ENCODE results near the gene PIP5K1A.
A peak's percentile ranks its signal among the peaks of the same experiment; 100 is the strongest.
"Not testable (repeated sequence)": the region's sequence is repeated elsewhere in the genome, so short reads cannot be mapped to it uniquely, and the experiment has no call there.

PIP5K1A gene

DNA sequence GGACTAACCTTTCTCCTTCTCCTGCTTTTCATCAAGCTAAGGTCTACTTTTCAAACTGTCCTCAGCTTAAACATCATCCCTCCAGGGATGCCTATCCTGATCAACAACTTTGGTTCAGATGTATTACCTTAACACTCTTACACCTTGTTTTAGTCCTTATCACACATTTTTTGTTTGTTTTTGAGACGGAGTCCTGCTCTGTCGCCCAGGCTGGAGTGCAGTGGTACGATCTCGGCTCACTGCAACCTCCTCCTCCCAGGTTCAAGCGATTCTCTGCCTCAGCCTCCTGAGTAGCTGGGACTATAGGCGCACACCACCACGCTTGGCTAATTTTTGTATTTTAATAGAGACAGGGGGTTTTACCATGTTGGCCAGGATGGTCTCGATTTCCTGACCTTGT, 9.7 kb upstream of the PIP5K1A start:
- DNase-seq; in situ Hi-C loops (cut with MboI; ENCODE audit: low pct_unique_long_range_greater_than_20kb, low sequenced_read_pairs): not testable (repeated sequence)

DNA sequence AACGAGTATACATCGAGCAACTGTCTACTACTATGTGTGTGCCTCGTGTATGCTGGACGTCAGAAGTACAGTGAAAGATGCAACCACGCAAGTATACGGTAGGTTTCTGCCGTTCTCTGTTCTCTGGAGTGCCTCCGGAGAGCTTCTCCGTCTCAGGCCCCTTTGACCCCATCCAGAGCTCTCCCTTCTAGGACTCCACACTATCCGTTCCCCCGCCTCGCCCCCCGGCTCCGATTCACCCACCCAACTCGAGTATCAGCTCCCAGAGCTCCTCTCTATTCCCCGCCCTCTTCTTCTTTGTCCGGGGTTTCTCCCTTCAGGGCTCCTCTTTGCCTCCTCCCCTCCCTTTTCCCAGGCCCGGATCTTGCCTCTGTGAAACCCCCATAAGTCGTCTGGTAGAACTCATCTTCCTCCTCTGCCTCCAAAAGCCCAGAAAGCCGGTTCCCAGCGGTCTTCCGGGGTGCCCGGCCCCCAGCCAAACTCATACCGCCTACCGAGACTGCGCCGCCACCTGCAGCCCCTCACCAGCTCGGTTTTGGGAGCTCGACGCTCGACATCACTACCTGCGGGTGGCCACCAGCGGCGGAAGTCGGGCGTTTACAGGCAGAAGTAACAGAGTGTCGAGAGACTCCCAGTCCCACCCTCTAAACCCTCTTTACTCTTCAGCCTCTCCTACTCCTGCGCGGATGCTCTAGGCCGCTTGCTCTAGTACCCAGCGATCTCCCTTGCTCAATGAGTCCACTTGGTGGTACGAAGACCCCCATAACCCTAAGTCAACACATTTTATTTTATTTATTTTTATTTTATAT, 8.5 kb upstream of the PIP5K1A start, which contains the start of gene VPS72:
Gene VPS72 (minus strand): TSS at position 561 of the 809 bp plus-strand sequence. CDS start 76 bp downstream, at position 485.
- peak; percentile 92 for DNase-seq
- in situ Hi-C loops (cut with MboI; ENCODE audit: low pct_unique_long_range_greater_than_20kb, low sequenced_read_pairs), result no loop called here

DNA sequence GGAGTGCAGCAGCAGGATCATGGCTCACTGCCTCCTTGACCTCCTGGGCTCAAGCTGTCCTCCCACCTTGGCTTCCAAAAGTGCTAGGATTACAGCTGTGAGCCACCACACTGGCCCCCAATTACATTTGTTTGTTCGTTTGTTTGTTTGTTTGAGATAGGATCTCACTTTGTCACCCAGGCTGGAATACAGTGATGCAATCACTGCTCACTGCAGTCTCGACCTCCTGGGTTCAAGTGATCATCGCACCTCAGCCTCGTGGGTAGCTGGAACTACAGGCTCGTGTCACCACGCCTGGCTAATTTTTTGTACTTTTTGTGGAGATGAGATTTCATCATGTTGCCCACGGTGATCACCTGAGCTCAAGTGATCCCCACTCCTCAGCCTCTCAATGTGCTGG, 6.3 kb upstream of the PIP5K1A start:
- DNase-seq, result no peak
- in situ Hi-C loops (cut with MboI; ENCODE audit: low pct_unique_long_range_greater_than_20kb, low sequenced_read_pairs), result no loop called here

DNA sequence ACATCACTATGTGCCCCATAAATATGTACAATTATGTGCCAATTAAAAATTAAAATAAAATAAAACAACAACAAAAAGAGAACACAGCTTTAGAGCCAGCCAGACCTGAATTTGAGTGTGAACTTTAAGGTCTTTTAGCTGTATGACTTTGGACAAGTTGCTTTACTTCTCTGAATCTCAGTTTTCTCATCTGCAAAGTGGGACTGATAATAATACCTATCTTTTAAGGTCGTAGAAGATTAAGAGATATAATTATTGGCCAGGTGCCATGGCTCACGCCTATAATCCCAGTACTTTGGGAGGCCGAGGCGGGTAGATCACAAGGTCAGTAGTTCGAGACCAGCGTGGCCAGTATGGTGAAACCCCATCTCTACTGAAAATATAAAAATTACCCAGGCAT, 5.0 kb upstream of the PIP5K1A start:
- no peak for DNase-seq
- in situ Hi-C loops (cut with MboI; ENCODE audit: low pct_unique_long_range_greater_than_20kb, low sequenced_read_pairs), result no loop called here

DNA sequence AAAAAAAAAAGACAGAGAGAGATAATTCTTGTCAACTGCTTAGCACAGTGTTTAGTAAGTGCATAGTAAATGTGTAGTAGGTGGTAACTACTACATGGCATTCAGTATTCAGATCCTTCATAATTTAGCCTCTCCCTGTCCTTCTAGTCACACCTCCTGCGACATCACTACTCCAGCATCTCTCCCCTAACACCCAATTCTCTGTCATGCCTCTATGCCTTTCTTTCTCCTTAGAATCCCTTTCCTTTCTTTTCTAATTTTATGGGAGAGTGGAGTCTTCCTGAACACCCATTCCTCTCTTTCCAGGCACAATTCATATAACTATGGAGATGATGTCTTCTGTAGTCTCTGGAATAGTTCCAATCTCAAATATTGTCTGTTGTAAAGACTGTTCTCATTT, 4.5 kb upstream of the PIP5K1A start:
- no peak for DNase-seq
- in situ Hi-C loops (cut with MboI; ENCODE audit: low pct_unique_long_range_greater_than_20kb, low sequenced_read_pairs), result no loop called here

DNA sequence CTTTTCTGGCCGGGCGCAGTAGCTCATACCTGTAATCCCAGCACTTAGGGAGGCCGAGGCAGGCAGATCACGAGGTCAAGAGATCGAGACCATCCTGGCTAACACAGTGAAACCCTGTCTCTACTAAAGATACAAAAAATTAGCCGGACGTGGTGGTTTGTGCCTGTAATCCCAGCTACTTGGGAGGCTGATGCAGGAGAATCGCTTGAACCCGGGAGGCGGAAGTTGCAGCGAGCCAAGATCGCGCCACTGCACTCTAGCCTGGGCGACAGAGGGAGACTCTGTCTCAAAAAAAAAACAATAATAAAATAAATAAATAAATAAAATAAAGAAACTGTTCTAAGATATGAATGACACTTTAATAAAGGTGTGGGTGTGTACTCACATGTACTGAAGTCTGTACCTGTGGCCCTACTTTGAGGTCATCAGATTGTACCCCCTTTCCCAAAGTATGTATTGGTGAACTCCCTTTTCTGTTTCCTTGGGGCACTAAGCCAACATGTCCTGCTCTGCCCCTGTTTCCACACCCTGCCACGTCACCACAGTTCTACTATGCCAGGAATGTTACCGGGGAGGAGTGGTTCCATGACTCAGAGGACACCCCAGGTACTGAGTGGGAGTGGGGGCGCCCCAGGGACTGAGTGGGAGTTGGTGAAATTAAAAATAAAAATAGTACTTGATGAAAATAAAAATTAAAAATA, 3.3 kb upstream of the PIP5K1A start:
- in situ Hi-C loops (cut with MboI; ENCODE audit: low pct_unique_long_range_greater_than_20kb, low sequenced_read_pairs); DNase-seq: not testable (repeated sequence)

DNA sequence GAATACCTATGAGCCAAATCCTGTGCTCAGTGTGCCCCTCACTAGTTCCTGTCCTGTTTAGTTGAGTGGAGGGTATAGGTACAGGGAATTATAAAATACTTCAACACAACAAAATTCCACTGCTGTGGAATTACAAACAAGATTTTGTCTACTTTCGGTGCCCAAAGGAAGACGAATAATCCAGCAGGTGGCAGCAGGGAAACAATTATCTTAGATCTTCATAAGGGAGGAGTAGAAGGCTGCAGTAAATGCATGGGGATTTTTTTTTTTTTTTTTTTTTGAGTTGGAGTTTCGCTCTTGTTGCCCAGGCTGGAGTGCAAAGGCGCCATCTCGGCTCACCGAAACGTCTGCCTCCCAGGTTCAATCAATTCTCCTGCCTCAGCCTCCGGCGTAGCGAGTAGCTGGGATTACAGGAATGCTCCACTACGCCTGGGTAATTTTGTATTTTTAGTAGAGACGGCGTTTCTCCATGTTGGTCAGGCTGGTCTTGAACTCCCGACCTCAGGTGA, 2.0 kb upstream of the PIP5K1A start:
- in situ Hi-C loops (cut with MboI; ENCODE audit: low pct_unique_long_range_greater_than_20kb, low sequenced_read_pairs), result no loop called here
- peak; percentile 89 for DNase-seq

DNA sequence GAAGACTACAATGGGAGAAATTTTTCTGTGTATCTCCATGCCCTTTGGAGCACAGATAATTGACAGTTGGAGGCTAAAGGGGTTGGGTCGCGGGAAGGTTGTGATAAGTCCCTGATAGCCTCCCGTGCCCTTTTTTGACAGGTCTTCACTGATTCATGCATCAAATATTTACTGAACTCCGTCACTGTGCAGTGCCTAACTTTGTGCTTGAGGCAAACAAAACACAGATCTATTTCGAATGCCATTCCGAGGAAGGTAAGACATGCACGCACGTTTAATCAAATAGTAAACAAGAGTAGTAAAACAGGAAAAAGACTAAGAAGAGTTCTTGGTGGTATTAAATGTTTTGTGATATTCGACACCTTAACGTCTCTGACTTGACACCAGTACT, 494 bp upstream of the PIP5K1A start:
- in situ Hi-C loops (cut with MboI; ENCODE audit: low pct_unique_long_range_greater_than_20kb, low sequenced_read_pairs), result no loop called here
- no peak for DNase-seq

DNA sequence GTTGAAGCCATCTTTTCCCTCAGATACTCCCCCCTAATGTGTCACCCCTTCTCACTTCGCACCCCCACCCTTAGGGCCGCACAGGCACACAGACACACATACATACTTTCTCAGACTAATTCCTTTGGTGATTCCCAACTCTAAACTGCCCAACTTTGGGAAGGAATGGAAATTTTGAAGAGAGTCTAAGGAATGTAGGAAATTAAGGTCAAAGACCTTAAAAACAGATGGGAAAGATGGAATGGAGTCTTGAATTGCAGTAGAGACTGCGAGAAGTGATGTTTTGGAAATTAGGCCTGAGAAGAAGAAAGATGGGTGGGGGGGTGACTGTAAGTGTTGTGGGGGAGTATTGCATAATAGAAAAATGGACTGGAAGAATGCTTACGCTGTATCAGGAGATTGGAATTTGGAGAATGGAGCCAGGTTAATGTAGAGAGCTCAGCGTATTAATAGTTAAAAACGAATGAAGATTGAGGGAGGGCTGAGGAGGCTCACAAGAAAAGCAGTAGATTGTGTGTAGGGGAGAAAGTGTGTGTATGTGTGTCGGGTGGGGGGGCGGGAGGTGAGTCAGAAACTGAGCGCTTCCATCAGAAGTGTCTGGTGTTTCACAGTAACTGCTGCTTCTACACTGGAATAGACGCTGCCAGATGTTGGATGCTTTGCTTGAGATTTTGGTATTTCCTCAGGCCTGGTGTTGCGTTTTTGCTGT, 1.7 kb downstream of the PIP5K1A start:
- peak; percentile 21 for DNase-seq
- in situ Hi-C loops (cut with MboI; ENCODE audit: low pct_unique_long_range_greater_than_20kb, low sequenced_read_pairs), result no loop called here

DNA sequence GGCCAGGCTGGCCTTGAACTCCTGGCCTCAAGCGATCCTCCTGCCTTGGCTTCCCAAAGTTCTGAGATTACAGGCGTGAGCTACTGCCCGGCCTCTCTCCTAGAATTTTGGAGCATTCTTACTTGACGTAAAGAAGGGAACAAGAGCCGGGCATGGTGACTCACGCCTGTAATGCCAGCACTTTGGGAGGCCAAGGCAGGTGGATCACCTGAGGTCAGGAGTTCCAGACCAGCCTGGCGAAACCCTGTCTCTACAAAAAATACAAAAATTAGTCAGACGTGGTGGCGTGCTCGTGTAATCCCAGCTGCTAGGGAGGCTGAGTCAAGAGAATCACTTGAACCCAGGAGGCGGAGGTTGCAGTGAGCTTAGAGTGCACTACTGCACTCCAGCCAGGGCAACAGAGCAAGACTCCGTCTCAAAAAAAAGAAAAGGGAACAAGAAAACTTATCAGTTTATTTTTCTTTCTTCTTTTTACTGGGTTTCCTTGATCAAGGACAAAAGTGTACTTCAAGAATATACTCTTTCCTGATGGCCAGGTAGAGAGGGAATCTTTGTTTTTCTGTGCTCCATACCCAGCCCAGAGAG, 7.1 kb downstream of the PIP5K1A start:
- in situ Hi-C loops (cut with MboI; ENCODE audit: low pct_unique_long_range_greater_than_20kb, low sequenced_read_pairs), result not testable (repeated sequence)

DNA sequence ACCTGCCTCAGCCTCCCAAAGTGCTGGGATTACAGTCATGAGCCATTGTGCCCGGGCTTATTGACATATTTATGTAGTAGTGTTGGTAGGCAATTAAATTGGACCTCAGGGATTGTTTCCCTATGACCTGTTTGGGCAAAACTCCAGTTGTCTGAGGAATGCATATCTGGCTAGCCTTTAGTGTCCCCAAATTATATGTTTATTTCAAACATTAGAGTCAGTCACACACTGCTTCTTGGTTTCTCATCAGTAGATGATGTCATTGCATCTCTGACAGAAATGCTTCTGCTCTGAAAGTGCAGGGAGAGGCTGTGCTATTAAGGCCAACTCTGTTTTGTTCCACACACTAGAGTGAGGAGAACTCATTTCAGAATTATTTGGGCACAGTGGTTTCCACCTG, 12.5 kb downstream of the PIP5K1A start:
- DNase-seq, result no peak
- in situ Hi-C loops (cut with MboI; ENCODE audit: low pct_unique_long_range_greater_than_20kb, low sequenced_read_pairs), result no loop called here

More for the DNA sequence above, 7.1 kb downstream of the PIP5K1A start:
- not testable (repeated sequence) for DNase-seq

DNA sequence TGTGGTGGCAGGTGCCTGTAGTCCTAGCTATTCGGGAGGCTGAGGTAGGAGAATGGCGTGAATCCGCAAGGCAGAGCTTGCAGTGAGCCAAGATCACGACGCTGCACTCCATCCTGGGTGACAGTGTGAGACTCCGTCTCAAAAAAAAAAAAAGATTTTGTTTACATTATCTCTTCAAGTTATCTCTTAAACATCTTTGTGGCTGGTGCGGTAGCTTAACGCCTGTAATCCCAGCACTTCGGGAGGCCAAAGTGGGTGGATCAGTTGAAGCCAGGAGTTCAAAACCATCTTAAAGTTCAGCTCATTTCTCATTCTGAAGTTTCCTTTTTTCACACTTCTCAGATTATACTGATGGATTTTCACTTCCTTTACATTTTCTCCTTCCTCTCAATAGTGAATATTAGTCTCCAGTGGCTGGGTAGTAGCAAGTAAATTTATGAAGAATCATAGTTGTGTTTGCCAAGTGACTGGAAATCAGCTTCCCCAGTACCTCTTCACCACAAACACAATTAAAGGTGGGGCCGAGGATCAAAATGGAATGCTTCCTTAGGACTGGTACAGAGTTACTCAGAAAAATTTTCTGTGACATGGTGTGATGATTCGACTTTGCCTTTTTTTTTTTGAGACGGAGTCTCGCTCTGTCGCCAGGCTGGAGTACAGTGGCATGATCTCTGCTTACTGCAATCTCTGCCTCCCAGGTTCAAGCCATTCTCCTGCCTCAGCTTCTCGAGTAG, 13.8 kb downstream of the PIP5K1A start:
- DNase-seq, result no peak
- in situ Hi-C loops (cut with MboI; ENCODE audit: low pct_unique_long_range_greater_than_20kb, low sequenced_read_pairs), result no loop called here

DNA sequence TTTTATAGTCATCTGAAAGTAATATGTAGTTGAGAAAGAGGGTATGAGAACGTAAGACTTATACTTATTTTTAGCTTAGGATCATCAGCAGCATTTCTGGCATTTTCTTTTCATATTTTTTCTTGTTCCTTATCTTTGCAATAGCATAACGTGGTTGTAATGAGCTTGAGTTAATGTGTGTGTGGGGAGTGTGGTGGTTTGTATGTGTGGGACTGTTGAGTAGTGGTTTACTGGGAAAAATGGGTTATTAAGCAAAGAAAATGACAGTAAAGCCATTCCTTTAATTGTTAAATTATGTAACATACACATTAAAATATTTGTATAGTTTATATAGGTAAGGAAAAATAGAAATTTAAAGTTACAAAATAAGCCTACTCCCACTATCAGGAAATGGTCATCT, 15.2 kb downstream of the PIP5K1A start:
- DNase-seq, result no peak
- in situ Hi-C loops (cut with MboI; ENCODE audit: low pct_unique_long_range_greater_than_20kb, low sequenced_read_pairs), result no loop called here

DNA sequence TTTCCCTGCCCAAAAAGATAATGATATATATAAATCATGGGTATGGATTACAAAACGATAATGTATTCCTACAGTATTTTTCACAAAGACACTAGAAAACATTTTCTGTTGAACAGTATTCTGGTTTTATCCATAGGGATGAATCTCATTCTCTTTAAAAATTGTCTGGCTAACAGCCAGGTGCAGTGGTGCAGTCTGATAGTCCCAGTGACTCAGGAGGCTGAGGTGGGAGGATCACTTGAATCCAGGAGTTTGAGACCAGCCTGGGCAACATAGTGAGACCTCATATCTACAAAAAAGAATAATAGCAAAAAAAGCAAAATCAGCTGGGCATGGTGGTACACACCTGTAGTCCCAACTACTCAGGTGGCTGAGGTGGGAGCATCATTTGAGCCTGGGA, 23.3 kb downstream of the PIP5K1A start:
- no peak for DNase-seq
- in situ Hi-C loops (cut with MboI; ENCODE audit: low pct_unique_long_range_greater_than_20kb, low sequenced_read_pairs), result no loop called here

DNA sequence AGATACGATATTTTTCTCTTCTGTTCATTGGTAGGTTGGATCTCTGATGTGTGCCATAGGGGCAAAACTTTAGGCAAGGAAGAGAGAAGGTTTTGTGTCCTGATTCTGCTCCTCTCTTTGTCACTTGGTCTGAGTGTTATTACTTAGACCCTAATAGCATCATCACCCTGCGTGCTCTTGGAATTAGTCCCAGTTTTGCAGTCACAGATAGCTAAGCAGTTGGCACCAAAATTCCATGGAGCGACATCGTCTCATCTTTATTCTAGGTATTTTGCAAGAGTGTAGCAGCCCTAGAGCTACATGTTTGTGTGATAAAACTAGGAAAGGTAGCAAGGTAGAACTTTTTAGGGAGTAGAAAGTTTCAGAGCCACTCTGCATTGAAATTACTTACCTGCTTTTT, 23.8 kb downstream of the PIP5K1A start:
- in situ Hi-C loops (cut with MboI; ENCODE audit: low pct_unique_long_range_greater_than_20kb, low sequenced_read_pairs), result no loop called here
- no peak for DNase-seq

DNA sequence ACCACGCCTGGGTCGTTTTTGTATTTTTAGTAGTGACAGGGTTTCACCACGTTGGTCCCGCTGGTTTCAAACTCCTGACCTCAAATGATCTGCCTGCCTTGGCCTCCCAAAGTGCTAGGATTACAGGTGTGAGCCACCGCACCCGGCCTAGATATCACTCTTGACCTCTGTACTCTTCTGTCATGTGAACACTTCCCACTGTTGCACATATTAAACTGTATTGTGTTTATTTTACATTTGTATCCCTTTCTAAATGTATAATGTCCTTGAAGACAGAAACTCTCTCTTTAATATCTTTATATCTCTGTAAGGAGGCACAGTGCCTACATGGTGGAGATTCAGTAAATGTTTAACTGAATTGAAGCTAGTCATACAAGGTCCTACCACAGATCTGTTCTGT, 36.9 kb downstream of the PIP5K1A start:
- DNase-seq, result no peak
- in situ Hi-C loops (cut with MboI; ENCODE audit: low pct_unique_long_range_greater_than_20kb, low sequenced_read_pairs), result no loop called here

DNA sequence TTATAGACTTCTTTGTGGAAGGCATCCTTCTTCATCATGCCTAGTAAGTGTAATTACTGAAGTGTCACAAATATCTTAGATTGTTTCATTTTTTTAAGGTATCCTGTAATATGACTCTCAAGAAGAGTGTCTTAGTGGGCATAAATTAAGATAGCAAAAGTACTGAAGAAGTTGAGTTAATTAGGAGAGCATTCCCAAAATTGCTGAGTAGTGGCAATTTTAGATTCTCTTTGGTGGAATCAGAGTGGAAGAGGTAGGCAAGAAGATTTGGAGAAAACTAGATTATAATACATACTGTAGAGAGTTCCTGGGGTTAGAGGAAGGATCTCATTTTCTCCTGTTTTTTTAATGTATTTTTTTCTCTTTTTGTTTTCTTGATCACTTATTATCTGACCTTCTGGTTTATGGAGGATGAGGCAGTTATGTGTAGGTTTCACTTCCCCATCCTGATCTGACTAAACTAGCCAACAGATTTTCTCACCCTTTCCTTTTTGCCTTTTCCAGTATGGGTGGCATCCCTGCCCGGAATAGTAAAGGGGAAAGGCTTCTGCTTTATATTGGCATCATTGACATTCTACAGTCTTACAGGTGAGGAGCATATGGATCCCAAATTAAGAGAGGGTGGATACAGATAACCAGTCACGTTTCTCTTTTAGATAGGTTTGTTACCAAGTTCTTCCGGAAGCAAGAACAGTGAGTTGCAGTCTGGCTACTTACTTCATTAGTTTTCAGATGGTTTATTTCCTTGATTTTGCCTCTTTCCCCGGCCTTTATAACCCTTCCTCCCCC, 39.5 kb downstream of the PIP5K1A start:
- no peak for DNase-seq
- in situ Hi-C loops (cut with MboI; ENCODE audit: low pct_unique_long_range_greater_than_20kb, low sequenced_read_pairs), result no loop called here

DNA sequence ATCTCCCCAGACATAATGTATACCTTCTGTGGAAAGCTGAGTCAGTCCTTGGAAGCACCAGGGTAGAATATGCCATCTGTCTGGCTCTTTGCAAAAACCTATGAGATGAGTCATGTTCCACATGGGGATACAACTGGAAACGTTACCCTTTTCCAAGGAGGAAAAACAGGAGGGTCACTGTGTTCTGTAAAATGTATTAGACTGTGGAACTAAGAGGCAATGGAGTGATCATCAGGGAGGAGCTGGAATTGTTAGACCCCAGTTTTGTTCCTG, 40.1 kb downstream of the PIP5K1A start:
- DNase-seq, result no peak

More for the DNA sequence above, 40.1 kb downstream of the PIP5K1A start:
- in situ Hi-C loops (cut with MboI; ENCODE audit: low pct_unique_long_range_greater_than_20kb, low sequenced_read_pairs), result no loop called here
